ENCODE measurements around the gene CYP2A6. TPM values are rescaled to one million over a fixed set of nuclear protein-coding genes. Genes with fewer than 3 reads are reported as not detected.
"Not testable (repeated sequence)": the region's sequence is repeated elsewhere in the genome, so short reads cannot be mapped to it uniquely, and the experiment has no call there.

The CYP2A6 gene
- total RNA-seq (2021; fragmentation: NEBNext Ultra II Directional; extraction: Animal tissue kit (Norgen Biotek cat#: 25700)): not detected
- long read RNA-seq: 0 reads

GRCh38 chr19:40850277-40850676 lies at the start of gene CYP2A6:
Gene CYP2A6 (minus strand): TSS chr19:40850447. CDS start chr19:40850426, 21 bp downstream.
- peaks cover 32% of the 10 kb centered on the region for H3K27me3 Mint-ChIP-seq (ENCODE audit: insufficient read depth)
- not testable (repeated sequence) for H3K4me3 Mint-ChIP-seq; H3K9me3 Mint-ChIP-seq; H3K36me3 Mint-ChIP-seq (ENCODE audit: low read depth); H3K27ac Mint-ChIP-seq; DNase-seq; H3K4me1 Mint-ChIP-seq (ENCODE audit: low read depth)

GRCh38 chr19:40899964-40900363 lies 49.7 kb upstream of the CYP2A6 start:
- not testable (repeated sequence) for H3K27ac Mint-ChIP-seq; H3K36me3 Mint-ChIP-seq (ENCODE audit: low read depth)
- peaks cover 42% of the 10 kb centered on the region for H3K27me3 Mint-ChIP-seq (ENCODE audit: insufficient read depth)

GRCh38 chr19:40896843-40897789 lies 46.9 kb upstream of the CYP2A6 start:
- not testable (repeated sequence) for H3K4me3 Mint-ChIP-seq; H3K27ac Mint-ChIP-seq; H3K36me3 Mint-ChIP-seq (ENCODE audit: low read depth); H3K9me3 Mint-ChIP-seq
- Mint-ChIP-seq H3K4me1 (ENCODE audit: low read depth) (peaks cover 24% of the 10 kb centered on the region), H3K27me3 (ENCODE audit: insufficient read depth) (peaks cover 45% of the 10 kb centered on the region)
- DNase-seq: peak; percentile 18

More at GRCh38 chr19:40899964-40900363, 49.7 kb upstream of the CYP2A6 start:
- H3K9me3 Mint-ChIP-seq, H3K4me3 Mint-ChIP-seq, DNase-seq: not testable (repeated sequence)
- peaks cover 29% of the 10 kb centered on the region for H3K4me1 Mint-ChIP-seq (ENCODE audit: low read depth)

- Mint-ChIP-seq H3K9me3 (peaks cover 4% of the 10 kb centered on the region; the same call in 1 of the 2 replicates), H3K36me3 (ENCODE audit: low read depth) (no peaks in the 10 kb centered on the region), H3K27ac (no peak overlapping the region), H3K4me1 (ENCODE audit: low read depth) (peaks cover 24% of the 10 kb centered on the region), H3K4me3 (no peak overlapping the region), H3K27me3 (ENCODE audit: insufficient read depth) (peaks cover 42% of the 10 kb centered on the region)
- no peak for DNase-seq
- no peak for TF ChIP-seq CTCF (IDR thresholded peaks at IDR 0.05)
Observed at GRCh38 chr19:40896418-40896796, 46.2 kb upstream of the CYP2A6 start.

- Mint-ChIP-seq H3K36me3 (ENCODE audit: low read depth) (no peaks in the 10 kb centered on the region), H3K4me1 (ENCODE audit: low read depth) (peaks cover 28% of the 10 kb centered on the region), H3K9me3 (no peaks in the 10 kb centered on the region; the same call in 1 of the 2 replicates), H3K27ac (no peak overlapping the region), H3K27me3 (ENCODE audit: insufficient read depth) (peaks cover 37% of the 10 kb centered on the region), H3K4me3 (no peak overlapping the region)
- DNase-seq: no peak
- no peak for TF ChIP-seq CTCF (IDR thresholded peaks at IDR 0.05)
Observed at GRCh38 chr19:40893112-40893511, 42.9 kb upstream of the CYP2A6 start.

- peaks cover 4% of the 10 kb centered on the region; the same call in 1 of the 2 replicates for H3K4me1 Mint-ChIP-seq (ENCODE audit: low read depth)
- no peak for TF ChIP-seq CTCF (IDR thresholded peaks at IDR 0.05)
- H3K4me3 Mint-ChIP-seq: no peak overlapping the region
- no peaks in the 10 kb centered on the region; the same call in 1 of the 2 replicates for H3K9me3 Mint-ChIP-seq
- peaks cover 30% of the 10 kb centered on the region for H3K27me3 Mint-ChIP-seq (ENCODE audit: insufficient read depth)
- no peak for DNase-seq
- H3K36me3 Mint-ChIP-seq (ENCODE audit: low read depth): no peaks in the 10 kb centered on the region
- no peak overlapping the region for H3K27ac Mint-ChIP-seq
Observed at GRCh38 chr19:40889366-40889765, 39.1 kb upstream of the CYP2A6 start.

- H3K27ac Mint-ChIP-seq: no peak overlapping the region
Observed at GRCh38 chr19:40888191-40888590, 37.9 kb upstream of the CYP2A6 start.

GRCh38 chr19:40884187-40884931 lies 34.1 kb upstream of the CYP2A6 start:
- DNase-seq; H3K4me1 Mint-ChIP-seq (ENCODE audit: low read depth); H3K36me3 Mint-ChIP-seq (ENCODE audit: low read depth); H3K4me3 Mint-ChIP-seq; H3K9me3 Mint-ChIP-seq; H3K27ac Mint-ChIP-seq: not testable (repeated sequence)
- peaks cover 36% of the 10 kb centered on the region for H3K27me3 Mint-ChIP-seq (ENCODE audit: insufficient read depth)

More at GRCh38 chr19:40888191-40888590, 37.9 kb upstream of the CYP2A6 start:
- H3K27me3 Mint-ChIP-seq (ENCODE audit: insufficient read depth): peaks cover 24% of the 10 kb centered on the region
- no peaks in the 10 kb centered on the region; the same call in 1 of the 2 replicates for H3K9me3 Mint-ChIP-seq
- H3K4me1 Mint-ChIP-seq (ENCODE audit: low read depth): peaks cover 4% of the 10 kb centered on the region; the same call in 1 of the 2 replicates
- no peak overlapping the region for H3K4me3 Mint-ChIP-seq
- H3K36me3 Mint-ChIP-seq (ENCODE audit: low read depth): no peaks in the 10 kb centered on the region
- DNase-seq: no peak
- no peak for TF ChIP-seq CTCF (IDR thresholded peaks at IDR 0.05)

GRCh38 chr19:40882062-40882461 lies 31.8 kb upstream of the CYP2A6 start, which contains the start of gene CYP2A7:
Gene CYP2A7 (minus strand): TSS chr19:40882231. CDS start chr19:40882210, 21 bp downstream.
- not testable (repeated sequence) for H3K4me1 Mint-ChIP-seq (ENCODE audit: low read depth); H3K27ac Mint-ChIP-seq; H3K4me3 Mint-ChIP-seq; H3K9me3 Mint-ChIP-seq; H3K36me3 Mint-ChIP-seq (ENCODE audit: low read depth); DNase-seq
- peaks cover 45% of the 10 kb centered on the region for H3K27me3 Mint-ChIP-seq (ENCODE audit: insufficient read depth)

All from HFFc6 (cell line).